ENCODE data around the gene DNAH14.

DNAH14 gene

GRCh38 chr1:225242611-225243010 lies 313.1 kb downstream of the DNAH14 start:
- no peak overlapping the region for H3K4me3 ChIP-seq (ENCODE audit: low read depth, low read length)
- TF ChIP-seq CTCF (IDR thresholded peaks at IDR 0.05; ENCODE audit: borderline replicate concordance, insufficient read depth, low read depth, low read length) = no peak

GRCh38 chr1:225250432-225250831 lies 321.0 kb downstream of the DNAH14 start:
- TF ChIP-seq CTCF (IDR thresholded peaks at IDR 0.05; ENCODE audit: borderline replicate concordance, insufficient read depth, low read depth, low read length) = no peak
- no peak overlapping the region for H3K4me3 ChIP-seq (ENCODE audit: low read depth, low read length)

GRCh38 chr1:225253173-225253572 lies 323.7 kb downstream of the DNAH14 start:
- H3K4me3 ChIP-seq (ENCODE audit: low read depth, low read length) = no peak overlapping the region
- peak; percentile 5; the same call in 1 of the 2 replicates for TF ChIP-seq CTCF (IDR thresholded peaks at IDR 0.05; ENCODE audit: borderline replicate concordance, insufficient read depth, low read depth, low read length)

GRCh38 chr1:225253784-225254183 lies 324.3 kb downstream of the DNAH14 start:
- H3K4me3 ChIP-seq (ENCODE audit: low read depth, low read length) = no peak overlapping the region

GRCh38 chr1:225254676-225255075 lies 325.2 kb downstream of the DNAH14 start:
- H3K4me3 ChIP-seq (ENCODE audit: low read depth, low read length) = no peak overlapping the region
- TF ChIP-seq CTCF (IDR thresholded peaks at IDR 0.05; ENCODE audit: borderline replicate concordance, insufficient read depth, low read depth, low read length) = no peak

More at GRCh38 chr1:225253784-225254183, 324.3 kb downstream of the DNAH14 start:
- no peak for TF ChIP-seq CTCF (IDR thresholded peaks at IDR 0.05; ENCODE audit: borderline replicate concordance, insufficient read depth, low read depth, low read length)

GRCh38 chr1:225257081-225257480 lies 327.6 kb downstream of the DNAH14 start:
- no peak for TF ChIP-seq CTCF (IDR thresholded peaks at IDR 0.05; ENCODE audit: borderline replicate concordance, insufficient read depth, low read depth, low read length)
- H3K4me3 ChIP-seq (ENCODE audit: low read depth, low read length) = no peak overlapping the region

- H3K4me3 ChIP-seq (ENCODE audit: low read depth, low read length) = no peak overlapping the region
Measured at GRCh38 chr1:225258811-225259210, 329.3 kb downstream of the DNAH14 start.

More at GRCh38 chr1:225258811-225259210, 329.3 kb downstream of the DNAH14 start:
- TF ChIP-seq CTCF (IDR thresholded peaks at IDR 0.05; ENCODE audit: borderline replicate concordance, insufficient read depth, low read depth, low read length) = no peak
